Naive B cell (primary cell): ENCODE data around the gene GALNT10. TPM values are rescaled to one million over a fixed set of nuclear protein-coding genes. Genes with fewer than 3 reads are reported as not detected.

ENCODE experiments used
- ATAC-seq, 2 donors: fragments of 150-1000 bp; cut with Tn5 transposase; 2 replicates each; pipeline ENCODE4 v1.10.0; 2021; ENCODE audit warnings: low read depth in 2 of 2, mild to moderate bottlenecking in 2 of 2, moderate library complexity in 2 of 2
- DNase-seq: peaks from one replicate; pipeline ENCODE4 v3.0.0; 2022
- H3K27ac Mint-ChIP-seq, 6 donors: one replicate each; pipeline ENCODE4 v1.8.0; 2020 to 2022; ENCODE audit warnings: mild to moderate bottlenecking in 6 of 6, mixed read lengths in 6 of 6, moderate library complexity in 5 of 6, inconsistent platforms in 2 of 6
- H3K27me3 Mint-ChIP-seq, 3 donors: one replicate each; pipeline ENCODE4 v1.8.0; 2021 to 2022; ENCODE audit warnings: mixed read lengths in 3 of 3, mild to moderate bottlenecking in 1 of 3
- H3K36me3 Mint-ChIP-seq, 2 donors: one replicate each; pipeline ENCODE4 v1.8.0; 2020 to 2022; ENCODE audit warnings: mixed read lengths in 2 of 2, inconsistent platforms in 1 of 2, mild to moderate bottlenecking in 1 of 2
- H3K4me1 Mint-ChIP-seq, 3 donors: one replicate each; pipeline ENCODE4 v1.8.0; 2020 to 2022; ENCODE audit warnings: mixed read lengths in 3 of 3, inconsistent platforms in 1 of 3, mild to moderate bottlenecking in 1 of 3, moderate library complexity in 1 of 3
- H3K4me3 Mint-ChIP-seq, 8 donors: one replicate each; pipeline ENCODE4 v1.8.0; 2020 to 2022; ENCODE audit warnings: mild to moderate bottlenecking in 8 of 8, mixed read lengths in 8 of 8, moderate library complexity in 8 of 8, inconsistent platforms in 2 of 8
- H3K9me3 Mint-ChIP-seq, 7 donors: one replicate each; pipeline ENCODE4 v1.8.0; 2020 to 2022; ENCODE audit warnings: mixed read lengths in 7 of 7, mild to moderate bottlenecking in 5 of 7, inconsistent platforms in 2 of 7, moderate library complexity in 1 of 7
- polyA plus RNA-seq, 6 donors: library from polyadenylated mRNA; unstranded; fragments of 300-500 nt; fragmentation: Illumina TruSeq; gene quantifications; one replicate each; pipeline ENCODE4 v1.2.3, GENCODE V29; 2021; ENCODE audit warnings: low read depth in 6 of 6

The GALNT10 gene
- polyA plus RNA-seq, 6 donors from 2014 or later = 13.6 to 29.3 (median 19.7) TPM

- Mint-ChIP-seq H3K9me3 (no peaks in the 10 kb centered on the region), H3K4me1 (peaks cover 5 to 28% (median 23%) of the 10 kb centered on the region in 3 donors), H3K36me3 (peaks cover 0 to 11% of the 10 kb centered on the region in 2 donors), H3K27ac (peak overlapping the region in 1 of 6 donors; percentile 6), H3K27me3 (no peaks in the 10 kb centered on the region), H3K4me3 (no peak overlapping the region)
- no peak for DNase-seq
- ATAC-seq = no peak
These were observed 101.4 kb downstream of the GALNT10 start for GRCh38 chr5:154291917-154292316.

- H3K4me1 Mint-ChIP-seq = peaks cover 16 to 27% (median 17%) of the 10 kb centered on the region in 3 donors
- DNase-seq (no peak), ATAC-seq (no peak)
- H3K27ac Mint-ChIP-seq = peak overlapping the region in 1 of 6 donors; percentile 16
- no peaks in the 10 kb centered on the region for H3K9me3 Mint-ChIP-seq
- peaks cover 0 to 13% of the 10 kb centered on the region in 2 donors for H3K36me3 Mint-ChIP-seq
- H3K4me3 Mint-ChIP-seq = no peak overlapping the region
- no peaks in the 10 kb centered on the region for H3K27me3 Mint-ChIP-seq
These were observed 102.7 kb downstream of the GALNT10 start for GRCh38 chr5:154293219-154293618.

- Mint-ChIP-seq H3K36me3 (peaks cover 2 to 11% of the 10 kb centered on the region in 2 donors), H3K9me3 (no peaks in the 10 kb centered on the region), H3K27ac (no peak overlapping the region), H3K27me3 (no peaks in the 10 kb centered on the region), H3K4me1 (peaks cover 11 to 33% (median 25%) of the 10 kb centered on the region in 3 donors), H3K4me3 (no peak overlapping the region)
- no peak for DNase-seq
- ATAC-seq = no peak
These were observed 105.0 kb downstream of the GALNT10 start for GRCh38 chr5:154295551-154295950.

GRCh38 chr5:154296525-154297159, 106.1 kb downstream of the GALNT10 start:
- ATAC-seq (no peak), DNase-seq (no peak)
- H3K27ac Mint-ChIP-seq = peak overlapping the region in 4 of 6 donors; percentile 13 to 74 (median 44)
- H3K4me1 Mint-ChIP-seq = peaks cover 11 to 34% (median 21%) of the 10 kb centered on the region in 3 donors
- H3K9me3 Mint-ChIP-seq = no peaks in the 10 kb centered on the region
- peaks cover 5 to 14% of the 10 kb centered on the region in 2 donors for H3K36me3 Mint-ChIP-seq
- no peaks in the 10 kb centered on the region for H3K27me3 Mint-ChIP-seq
- peak overlapping the region in 1 of 8 donors; percentile 20 for H3K4me3 Mint-ChIP-seq

GRCh38 chr5:154298065-154298464, 107.5 kb downstream of the GALNT10 start:
- peak; percentile 25 for DNase-seq

GRCh38 chr5:154300207-154300883, 109.8 kb downstream of the GALNT10 start:
- DNase-seq (no peak), ATAC-seq (no peak)
- peaks cover 34 to 39% of the 10 kb centered on the region in 2 donors for H3K36me3 Mint-ChIP-seq
- H3K27me3 Mint-ChIP-seq = no peaks in the 10 kb centered on the region
- peaks cover 0 to 10% (median 4%) of the 10 kb centered on the region in 7 donors for H3K9me3 Mint-ChIP-seq
- peaks cover 11 to 34% (median 17%) of the 10 kb centered on the region in 3 donors for H3K4me1 Mint-ChIP-seq
- no peak overlapping the region for H3K27ac Mint-ChIP-seq
- no peak overlapping the region for H3K4me3 Mint-ChIP-seq

More at GRCh38 chr5:154298065-154298464, 107.5 kb downstream of the GALNT10 start:
- peak; percentile 90 to 100 for ATAC-seq
- Mint-ChIP-seq H3K27ac (peak overlapping the region; percentile 18 to 92 (median 52)), H3K36me3 (peaks cover 13 to 22% of the 10 kb centered on the region in 2 donors), H3K4me1 (peaks cover 11 to 34% (median 22%) of the 10 kb centered on the region in 3 donors), H3K9me3 (no peaks in the 10 kb centered on the region), H3K4me3 (no peak overlapping the region), H3K27me3 (no peaks in the 10 kb centered on the region)

- H3K27me3 Mint-ChIP-seq = no peaks in the 10 kb centered on the region
These were observed 111.2 kb downstream of the GALNT10 start for GRCh38 chr5:154301726-154302125.

GRCh38 chr5:154302161-154302560, 111.6 kb downstream of the GALNT10 start:
- Mint-ChIP-seq H3K9me3 (peaks cover 0 to 10% (median 6%) of the 10 kb centered on the region in 7 donors), H3K36me3 (peaks cover 37 to 47% of the 10 kb centered on the region in 2 donors), H3K27me3 (no peaks in the 10 kb centered on the region), H3K4me3 (no peak overlapping the region), H3K4me1 (peaks cover 19 to 29% (median 21%) of the 10 kb centered on the region in 3 donors), H3K27ac (no peak overlapping the region)
- ATAC-seq (no peak), DNase-seq (no peak)

More at GRCh38 chr5:154301726-154302125, 111.2 kb downstream of the GALNT10 start:
- DNase-seq = no peak
- H3K4me1 Mint-ChIP-seq = peaks cover 16 to 33% (median 19%) of the 10 kb centered on the region in 3 donors
- peaks cover 0 to 10% (median 6%) of the 10 kb centered on the region in 7 donors for H3K9me3 Mint-ChIP-seq
- H3K27ac Mint-ChIP-seq = no peak overlapping the region
- peaks cover 38 to 42% of the 10 kb centered on the region in 2 donors for H3K36me3 Mint-ChIP-seq
- H3K4me3 Mint-ChIP-seq = no peak overlapping the region
- no peak for ATAC-seq

GRCh38 chr5:154303133-154303532, 112.6 kb downstream of the GALNT10 start:
- DNase-seq (no peak), ATAC-seq (no peak)
- H3K27ac Mint-ChIP-seq = no peak overlapping the region
- H3K9me3 Mint-ChIP-seq = peaks cover 0 to 10% (median 6%) of the 10 kb centered on the region in 7 donors
- no peaks in the 10 kb centered on the region for H3K27me3 Mint-ChIP-seq
- no peak overlapping the region for H3K4me3 Mint-ChIP-seq
- peaks cover 13 to 20% (median 15%) of the 10 kb centered on the region in 3 donors for H3K4me1 Mint-ChIP-seq
- peaks cover 37 to 47% of the 10 kb centered on the region in 2 donors for H3K36me3 Mint-ChIP-seq

- DNase-seq (no peak), ATAC-seq (no peak)
- H3K27me3 Mint-ChIP-seq = no peaks in the 10 kb centered on the region
- peaks cover 0 to 9% (median 6%) of the 10 kb centered on the region in 7 donors for H3K9me3 Mint-ChIP-seq
- peaks cover 5 to 24% (median 18%) of the 10 kb centered on the region in 3 donors for H3K4me1 Mint-ChIP-seq
- peaks cover 19 to 38% of the 10 kb centered on the region in 2 donors for H3K36me3 Mint-ChIP-seq
- peak overlapping the region in 1 of 8 donors; percentile 73 for H3K4me3 Mint-ChIP-seq
- peak overlapping the region in 4 of 6 donors; percentile 1 to 88 (median 24) for H3K27ac Mint-ChIP-seq
These were observed 118.2 kb downstream of the GALNT10 start for GRCh38 chr5:154308443-154309370.

GRCh38 chr5:154309371-154309745, 118.8 kb downstream of the GALNT10 start:
- H3K36me3 Mint-ChIP-seq = peaks cover 14 to 31% of the 10 kb centered on the region in 2 donors
- H3K27ac Mint-ChIP-seq = peak overlapping the region in 3 of 6 donors; percentile 19 to 81 (median 21)
- peaks cover 0 to 6% (median 5%) of the 10 kb centered on the region in 7 donors for H3K9me3 Mint-ChIP-seq
- no peaks in the 10 kb centered on the region for H3K27me3 Mint-ChIP-seq
- no peak for ATAC-seq
- H3K4me3 Mint-ChIP-seq = peak overlapping the region in 1 of 8 donors; percentile 73
- DNase-seq = no peak
- H3K4me1 Mint-ChIP-seq = peaks cover 5 to 24% (median 19%) of the 10 kb centered on the region in 3 donors

- peak overlapping the region in 2 of 6 donors; percentile 13 to 19 for H3K27ac Mint-ChIP-seq
- H3K36me3 Mint-ChIP-seq = peaks cover 10 to 27% of the 10 kb centered on the region in 2 donors
- ATAC-seq (no peak), DNase-seq (no peak)
- peaks cover 0 to 5% (median 3%) of the 10 kb centered on the region in 7 donors for H3K9me3 Mint-ChIP-seq
- H3K4me1 Mint-ChIP-seq = peaks cover 5 to 24% (median 19%) of the 10 kb centered on the region in 3 donors
- no peak overlapping the region for H3K4me3 Mint-ChIP-seq
- no peaks in the 10 kb centered on the region for H3K27me3 Mint-ChIP-seq
These were observed 119.3 kb downstream of the GALNT10 start for GRCh38 chr5:154309805-154310204.

- H3K4me3 Mint-ChIP-seq = no peak overlapping the region
- ATAC-seq (no peak), DNase-seq (no peak)
- H3K9me3 Mint-ChIP-seq = peaks cover 0 to 3% (median 0%) of the 10 kb centered on the region in 7 donors
- peaks cover 5 to 24% of the 10 kb centered on the region in 2 donors for H3K36me3 Mint-ChIP-seq
- peaks cover 5 to 23% (median 19%) of the 10 kb centered on the region in 3 donors for H3K4me1 Mint-ChIP-seq
- H3K27me3 Mint-ChIP-seq = no peaks in the 10 kb centered on the region
- no peak overlapping the region for H3K27ac Mint-ChIP-seq
These were observed 120.8 kb downstream of the GALNT10 start for GRCh38 chr5:154311362-154311761.
